Left kidney (tissue), 8 donors: ENCODE measurements around the gene GNB5. TPM values are rescaled to one million over a fixed set of nuclear protein-coding genes. Genes with fewer than 3 reads are reported as not detected.
"Not testable (repeated sequence)": the region's sequence is repeated elsewhere in the genome, so short reads cannot be mapped to it uniquely, and the experiment has no call there.

Source experiments
- DNase-seq: peaks from one replicate; pipeline ENCODE4 v3.0.0-alpha.2; 2013
- long read RNA-seq, 8 donors: transcript quantifications; one replicate each; lab custom pipeline, GENCODE V29; 2026
- polyA plus RNA-seq: library from polyadenylated mRNA; unstranded; fragments of 120-200 nt; gene quantifications from one replicate; pipeline ENCODE4 v1.2.1, GENCODE V29; 2013; ENCODE audit not compliant: insufficient read length

The GNB5 gene
- polyA plus RNA-seq = 16.9 TPM
- long read RNA-seq, donor 1, partial matches to known transcripts = 0 of 3 reads
- long read RNA-seq, donor 1, other reads (novel, unspliced or antisense) = 0 of 3 reads
- long read RNA-seq, donor 2, transcript GNB5-202 (11 exons, 1,735 nt) = major isoform, 9 of 9 reads
- long read RNA-seq, donor 2, partial matches to known transcripts = 0 of 9 reads
- long read RNA-seq, donor 2, other reads (novel, unspliced or antisense) = 0 of 9 reads
- long read RNA-seq, donor 3, partial matches to known transcripts = 0 of 2 reads
- long read RNA-seq, donor 3, other reads (novel, unspliced or antisense) = 0 of 2 reads
- long read RNA-seq, donor 4 = 0 reads
- long read RNA-seq, donor 5, transcript GNB5-202 (11 exons, 1,735 nt) = major isoform, 6 of 6 reads
- long read RNA-seq, donor 5, partial matches to known transcripts = 0 of 6 reads
- long read RNA-seq, donor 5, other reads (novel, unspliced or antisense) = 0 of 6 reads
- long read RNA-seq, donor 6, partial matches to known transcripts = 0 of 4 reads
- long read RNA-seq, donor 6, other reads (novel, unspliced or antisense) = 0 of 4 reads
- long read RNA-seq, donor 7, transcript GNB5-202 (11 exons, 1,735 nt) = major isoform, 11 of 11 reads
- long read RNA-seq, donor 7, partial matches to known transcripts = 0 of 11 reads
- long read RNA-seq, donor 7, other reads (novel, unspliced or antisense) = 0 of 11 reads
- long read RNA-seq, donor 8 = 0 reads

GRCh38 chr15:52191207-52191606 lies at the start of gene GNB5:
GNB5 (minus strand) TSS chr15:52191392; CDS start chr15:52184676, 6,716 bp downstream.
- no peak for DNase-seq

GRCh38 chr15:52240166-52240565 lies 49.0 kb upstream of the GNB5 start:
- no peak for DNase-seq

GRCh38 chr15:52238989-52239525 lies 47.9 kb upstream of the GNB5 start:
- DNase-seq = not testable (repeated sequence)

- no peak for DNase-seq
Measured at GRCh38 chr15:52238149-52238548, 47.0 kb upstream of the GNB5 start.

- no peak for DNase-seq
Measured at GRCh38 chr15:52236013-52236412, 44.8 kb upstream of the GNB5 start.

- no peak for DNase-seq
Measured at GRCh38 chr15:52234596-52235541, 43.7 kb upstream of the GNB5 start.

GRCh38 chr15:52233405-52233804 lies 42.2 kb upstream of the GNB5 start:
- no peak for DNase-seq

- DNase-seq = no peak
Measured at GRCh38 chr15:52232327-52232726, 41.1 kb upstream of the GNB5 start.

GRCh38 chr15:52230073-52230472 lies 38.9 kb upstream of the GNB5 start:
- DNase-seq = no peak

- peak; percentile 55 for DNase-seq
Measured at GRCh38 chr15:52228921-52229320, 37.7 kb upstream of the GNB5 start.

GRCh38 chr15:52227456-52227855 lies 36.3 kb upstream of the GNB5 start:
- DNase-seq = peak; percentile 65

GRCh38 chr15:52225230-52225629 lies 34.0 kb upstream of the GNB5 start:
- DNase-seq = no peak

- DNase-seq = no peak
Measured at GRCh38 chr15:52224211-52224610, 33.0 kb upstream of the GNB5 start.

- DNase-seq = no peak
Measured at GRCh38 chr15:52221730-52222129, 30.5 kb upstream of the GNB5 start.

- DNase-seq = no peak
Measured at GRCh38 chr15:52220937-52221660, 29.9 kb upstream of the GNB5 start.

GRCh38 chr15:52220251-52220650 lies 29.1 kb upstream of the GNB5 start:
- DNase-seq = no peak

GRCh38 chr15:52218816-52219215 lies 27.6 kb upstream of the GNB5 start:
- no peak for DNase-seq

GRCh38 chr15:52218371-52218770 lies 27.2 kb upstream of the GNB5 start:
- no peak for DNase-seq

- DNase-seq = no peak
Measured at GRCh38 chr15:52217186-52217585, 26.0 kb upstream of the GNB5 start.

- no peak for DNase-seq
Measured at GRCh38 chr15:52214553-52214952, 23.4 kb upstream of the GNB5 start.

GRCh38 chr15:52213206-52213605 lies 22.0 kb upstream of the GNB5 start:
- no peak for DNase-seq
